Panc1 (cell line): Measurements from ENCODE around the gene SLC30A1. TPM values are rescaled to one million over a fixed set of nuclear protein-coding genes. Genes with fewer than 3 reads are reported as not detected.
A peak's percentile ranks its signal among the peaks of the same experiment; 100 is the strongest.

Experiments
- ATAC-seq: fragments of 200-7000 bp; cut with Tn5 transposase; 2 replicates; pipeline ENCODE4 v1.9.1; 2020; ENCODE audit warnings: mild to moderate bottlenecking, moderate library complexity
- BruUV-seq: library from RNA; stranded (reverse); fragments of 400-500 nt; replicated peaks from 2 replicates; lab custom pipeline; 2021; lab: Mats Ljungman, UMichigan
- CTCF ChIA-PET: fragments of 300-600 bp; sonication (Branson Sonifier 250); formaldehyde crosslinking; loops from one replicate; lab custom pipeline; 2022; ENCODE audit warnings: antibody characterized with exemption; lab: Charles Lee
- POLR2A ChIA-PET: fragments of 300-600 bp; sonication (Branson Sonifier 250); formaldehyde crosslinking; loops from one replicate; lab custom pipeline; 2022; ENCODE audit warnings: antibody characterized with exemption; lab: Charles Lee
- DNase-seq: peaks from one replicate; pipeline ENCODE4 v3.0.0-alpha.2; 2010; ENCODE audit warnings: low read depth, low spot score
- H3K27ac ChIP-seq: 2 replicates; pipeline ENCODE4 v1.5.1; 2011; ENCODE audit warnings: mild to moderate bottlenecking, low read length, inconsistent platforms
- H3K27me3 ChIP-seq: fragments of 200-500 bp; sonication (Bioruptor generic); 2 replicates; pipeline ENCODE4 v1.6.0; 2014; ENCODE audit warnings: low read length, inconsistent platforms; ENCODE audit not compliant: control insufficient read depth, insufficient read depth
- H3K36me3 ChIP-seq: fragments of 200-500 bp; sonication (Bioruptor generic); 2 replicates; pipeline ENCODE4 v1.5.1; 2014; ENCODE audit warnings: inconsistent platforms, mild to moderate bottlenecking, low read length, moderate library complexity; ENCODE audit not compliant: control insufficient read depth, insufficient read depth
- H3K4me1 ChIP-seq: 2 replicates; pipeline ENCODE4 v1.5.1; 2011; ENCODE audit warnings: inconsistent platforms, mild to moderate bottlenecking, low read length, moderate library complexity; ENCODE audit not compliant: control insufficient read depth, insufficient read depth
- H3K4me3 ChIP-seq, 2 experiments: 2 replicates each; pipeline ENCODE4 v1.5.1; 2011 to 2012; ENCODE audit warnings: low read depth in 2 of 2, low read length in 2 of 2, mild to moderate bottlenecking in 2 of 2, inconsistent platforms in 1 of 2, moderate library complexity in 1 of 2
- H3K9me3 ChIP-seq: fragments of 200-500 bp; sonication (Bioruptor generic); 2 replicates; pipeline ENCODE4 v1.5.1; 2014; ENCODE audit warnings: low read depth, mild to moderate bottlenecking, inconsistent platforms, low read length, moderate library complexity; ENCODE audit not compliant: control insufficient read depth, insufficient read depth
- POLR2AphosphoS5 ChIP-seq: IDR thresholded peaks from 2 replicates; pipeline ENCODE4 v1.6.1; 2012; ENCODE audit warnings: mild to moderate bottlenecking, low read depth, low read length, moderate library complexity
- SIN3A ChIP-seq: IDR thresholded peaks from 2 replicates; pipeline ENCODE4 v1.6.1; 2012; ENCODE audit warnings: low read depth, mild to moderate bottlenecking, low read length, moderate library complexity, borderline replicate concordance; ENCODE audit not compliant: insufficient read depth
- TCF7L2 ChIP-seq: IDR thresholded peaks from 2 replicates; pipeline ENCODE4 v1.6.1; 2011; ENCODE audit warnings: mild to moderate bottlenecking, low read depth, low read length, inconsistent platforms
- in situ Hi-C: cut with HindIII; loops from 2 replicates; pipeline ENCODE4 v1.10.0; 2016; ENCODE audit warnings: low sequenced_read_pairs, low pct_unique_long_range_greater_than_20kb
- intact Hi-C: fragments of 100-400 bp; cut with micrococcal nuclease; formaldehyde crosslinking; loops from one replicate; pipeline ENCODE4 v1.10.0; 2022; ENCODE audit not compliant: unreplicated experiment
- total RNA-seq: library from RNA; stranded (reverse); gene quantifications from one replicate; pipeline ENCODE4 v1.2.1, GENCODE V29; 2021; ENCODE audit not compliant: unreplicated experiment
- TF ChIP-seq, protein P1 (sequence below): fragments of 450-650 bp; IDR thresholded peaks from 2 replicates; pipeline ENCODE4 v1.5.1; 2017; ENCODE audit warnings: mild to moderate bottlenecking
- TF ChIP-seq, protein P2 (sequence below), 2 experiments: IDR thresholded peaks; 2 replicates each; pipeline ENCODE4 v1.6.1; 2011 to 2012; ENCODE audit warnings: low read depth in 2 of 2, control low read depth in 1 of 2, low read length in 1 of 2, mild to moderate bottlenecking in 1 of 2, moderate library complexity in 1 of 2; ENCODE audit not compliant: insufficient read depth in 1 of 2

Gene SLC30A1
- total RNA-seq, 1 experiment from 2014 or later, result 34.5 TPM

DNA sequence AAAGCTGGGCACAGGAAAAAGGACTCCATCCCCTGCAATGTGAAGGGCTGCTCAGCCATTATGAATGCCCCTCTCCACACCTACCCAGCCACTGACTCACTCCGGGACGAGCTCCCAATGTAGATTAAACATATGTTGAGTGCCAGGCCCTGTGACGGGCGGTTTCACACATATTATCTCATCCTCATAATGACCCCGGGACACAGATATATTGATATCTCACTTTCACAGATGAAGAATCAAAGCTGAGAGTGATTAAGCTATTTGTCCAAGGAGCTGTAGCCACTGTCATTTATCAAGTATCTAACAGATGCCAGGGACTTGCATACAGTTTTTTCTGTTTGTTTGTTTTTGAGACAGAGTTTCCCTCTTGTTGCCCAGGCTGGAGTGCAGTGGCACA, 35.0 kb upstream of the SLC30A1 start:
- no peak for ATAC-seq
- no TSS peak for BruUV-seq
- no peak overlapping the region for H3K27ac ChIP-seq

DNA sequence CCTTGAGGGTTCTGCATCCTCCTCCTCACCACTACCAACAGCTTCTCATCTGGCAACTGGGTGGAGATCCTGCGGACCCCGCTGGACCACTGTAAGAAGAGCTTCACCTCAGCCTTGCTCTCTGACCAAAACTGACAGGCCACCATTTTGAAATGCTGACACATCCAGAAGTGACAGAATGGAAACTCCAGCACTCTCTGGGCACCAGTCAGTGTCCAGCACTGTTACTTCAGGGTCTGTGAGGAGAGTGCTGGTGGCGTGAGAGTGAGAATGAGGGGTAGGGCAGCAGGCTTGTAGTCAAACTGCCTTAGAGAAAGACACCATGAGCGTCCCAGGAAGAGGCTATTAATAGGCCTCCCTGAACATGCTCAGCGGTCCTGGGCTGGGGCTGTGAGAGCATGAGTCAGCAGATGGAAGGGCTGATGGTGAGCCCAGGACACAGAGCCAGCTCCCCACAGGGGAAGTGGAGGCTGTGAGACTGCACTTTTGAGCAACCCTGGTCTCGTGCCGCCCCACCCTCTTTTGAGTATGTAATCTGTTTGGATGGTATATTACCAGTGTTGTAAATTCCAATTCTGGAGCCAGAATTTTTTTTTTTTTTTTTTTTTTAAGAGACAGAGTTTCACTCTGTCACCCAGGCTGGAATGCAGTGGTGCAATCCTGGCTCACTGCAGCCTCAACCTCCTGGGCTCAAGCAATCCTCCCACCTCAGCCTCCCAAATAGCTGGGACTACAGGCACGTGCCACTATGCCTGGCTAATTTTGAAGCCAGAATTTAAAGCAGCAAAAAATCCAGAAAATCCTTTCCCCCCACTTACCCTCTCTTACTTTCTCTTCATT, 34.4 kb upstream of the SLC30A1 start:
- Histone ChIP-seq H3K36me3 (no peaks in the 10 kb centered on the region), H3K9me3 (no peaks in the 10 kb centered on the region), H3K4me1 (peaks cover 3% of the 10 kb centered on the region; the same call in 1 of the 2 replicates), H3K27ac (no peak overlapping the region), H3K4me3 (no peak overlapping the region), H3K27me3 (no peaks in the 10 kb centered on the region)
- POLR2A ChIA-PET, result no interaction called here
- TF ChIP-seq, protein P1, sequence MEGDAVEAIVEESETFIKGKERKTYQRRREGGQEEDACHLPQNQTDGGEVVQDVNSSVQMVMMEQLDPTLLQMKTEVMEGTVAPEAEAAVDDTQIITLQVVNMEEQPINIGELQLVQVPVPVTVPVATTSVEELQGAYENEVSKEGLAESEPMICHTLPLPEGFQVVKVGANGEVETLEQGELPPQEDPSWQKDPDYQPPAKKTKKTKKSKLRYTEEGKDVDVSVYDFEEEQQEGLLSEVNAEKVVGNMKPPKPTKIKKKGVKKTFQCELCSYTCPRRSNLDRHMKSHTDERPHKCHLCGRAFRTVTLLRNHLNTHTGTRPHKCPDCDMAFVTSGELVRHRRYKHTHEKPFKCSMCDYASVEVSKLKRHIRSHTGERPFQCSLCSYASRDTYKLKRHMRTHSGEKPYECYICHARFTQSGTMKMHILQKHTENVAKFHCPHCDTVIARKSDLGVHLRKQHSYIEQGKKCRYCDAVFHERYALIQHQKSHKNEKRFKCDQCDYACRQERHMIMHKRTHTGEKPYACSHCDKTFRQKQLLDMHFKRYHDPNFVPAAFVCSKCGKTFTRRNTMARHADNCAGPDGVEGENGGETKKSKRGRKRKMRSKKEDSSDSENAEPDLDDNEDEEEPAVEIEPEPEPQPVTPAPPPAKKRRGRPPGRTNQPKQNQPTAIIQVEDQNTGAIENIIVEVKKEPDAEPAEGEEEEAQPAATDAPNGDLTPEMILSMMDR, result no peak
- TF ChIP-seq POLR2AphosphoS5, result no peak
- TF ChIP-seq, protein P2, sequence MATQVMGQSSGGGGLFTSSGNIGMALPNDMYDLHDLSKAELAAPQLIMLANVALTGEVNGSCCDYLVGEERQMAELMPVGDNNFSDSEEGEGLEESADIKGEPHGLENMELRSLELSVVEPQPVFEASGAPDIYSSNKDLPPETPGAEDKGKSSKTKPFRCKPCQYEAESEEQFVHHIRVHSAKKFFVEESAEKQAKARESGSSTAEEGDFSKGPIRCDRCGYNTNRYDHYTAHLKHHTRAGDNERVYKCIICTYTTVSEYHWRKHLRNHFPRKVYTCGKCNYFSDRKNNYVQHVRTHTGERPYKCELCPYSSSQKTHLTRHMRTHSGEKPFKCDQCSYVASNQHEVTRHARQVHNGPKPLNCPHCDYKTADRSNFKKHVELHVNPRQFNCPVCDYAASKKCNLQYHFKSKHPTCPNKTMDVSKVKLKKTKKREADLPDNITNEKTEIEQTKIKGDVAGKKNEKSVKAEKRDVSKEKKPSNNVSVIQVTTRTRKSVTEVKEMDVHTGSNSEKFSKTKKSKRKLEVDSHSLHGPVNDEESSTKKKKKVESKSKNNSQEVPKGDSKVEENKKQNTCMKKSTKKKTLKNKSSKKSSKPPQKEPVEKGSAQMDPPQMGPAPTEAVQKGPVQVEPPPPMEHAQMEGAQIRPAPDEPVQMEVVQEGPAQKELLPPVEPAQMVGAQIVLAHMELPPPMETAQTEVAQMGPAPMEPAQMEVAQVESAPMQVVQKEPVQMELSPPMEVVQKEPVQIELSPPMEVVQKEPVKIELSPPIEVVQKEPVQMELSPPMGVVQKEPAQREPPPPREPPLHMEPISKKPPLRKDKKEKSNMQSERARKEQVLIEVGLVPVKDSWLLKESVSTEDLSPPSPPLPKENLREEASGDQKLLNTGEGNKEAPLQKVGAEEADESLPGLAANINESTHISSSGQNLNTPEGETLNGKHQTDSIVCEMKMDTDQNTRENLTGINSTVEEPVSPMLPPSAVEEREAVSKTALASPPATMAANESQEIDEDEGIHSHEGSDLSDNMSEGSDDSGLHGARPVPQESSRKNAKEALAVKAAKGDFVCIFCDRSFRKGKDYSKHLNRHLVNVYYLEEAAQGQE (IDR thresholded peaks at IDR 0.05; ENCODE audit: insufficient read depth in 1 of 2, low read depth in 2 of 2, low read length in 1 of 2), result no peak
- TF ChIP-seq TCF7L2, result no peak
- no peak for TF ChIP-seq SIN3A
- BruUV-seq, result no TSS peak
- ATAC-seq (peak; percentile 76), DNase-seq (peak; percentile 20)
- intact Hi-C loops, result no loop called here
- CTCF ChIA-PET, result no interaction called here
- in situ Hi-C loops, result no loop called here

More for the DNA sequence above, 35.0 kb upstream of the SLC30A1 start:
- Histone ChIP-seq H3K9me3 (no peaks in the 10 kb centered on the region), H3K36me3 (no peaks in the 10 kb centered on the region), H3K4me1 (peaks cover 3% of the 10 kb centered on the region; the same call in 1 of the 2 replicates), H3K4me3 (no peak overlapping the region), H3K27me3 (no peaks in the 10 kb centered on the region)
- POLR2A ChIA-PET, result no interaction called here
- in situ Hi-C loops, result no loop called here
- CTCF ChIA-PET, result no interaction called here
- intact Hi-C loops, result no loop called here
- no peak for DNase-seq
- no peak for TF ChIP-seq POLR2AphosphoS5
- TF ChIP-seq, protein P1, result no peak
- TF ChIP-seq SIN3A, result no peak
- TF ChIP-seq, protein P2 (IDR thresholded peaks at IDR 0.05; ENCODE audit: insufficient read depth in 1 of 2, low read depth in 2 of 2, low read length in 1 of 2), result no peak
- no peak for TF ChIP-seq TCF7L2
